Measurements from ENCODE around the gene GJC1.

The GJC1 gene

DNA sequence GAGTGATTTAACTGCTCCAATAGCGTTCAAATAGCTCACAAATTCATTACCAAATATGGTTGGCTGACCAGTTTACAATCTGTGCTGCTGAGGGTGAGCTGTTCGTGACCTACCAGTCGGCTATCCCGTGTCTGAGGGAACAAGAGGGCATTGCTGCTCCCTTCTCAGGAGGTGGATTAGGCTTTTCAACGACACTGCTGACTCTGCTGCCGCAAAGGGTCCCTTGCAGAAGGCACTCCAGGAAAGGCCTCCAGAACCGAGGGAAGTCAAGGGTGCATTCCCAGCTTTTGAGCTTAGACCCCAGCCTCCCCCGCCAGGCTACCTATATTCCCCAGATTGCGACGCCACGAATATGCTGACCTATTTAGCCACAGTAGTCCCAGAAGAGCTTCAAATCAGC, 32.3 kb downstream of the GJC1 start:
- DNase-seq = no peak

DNA sequence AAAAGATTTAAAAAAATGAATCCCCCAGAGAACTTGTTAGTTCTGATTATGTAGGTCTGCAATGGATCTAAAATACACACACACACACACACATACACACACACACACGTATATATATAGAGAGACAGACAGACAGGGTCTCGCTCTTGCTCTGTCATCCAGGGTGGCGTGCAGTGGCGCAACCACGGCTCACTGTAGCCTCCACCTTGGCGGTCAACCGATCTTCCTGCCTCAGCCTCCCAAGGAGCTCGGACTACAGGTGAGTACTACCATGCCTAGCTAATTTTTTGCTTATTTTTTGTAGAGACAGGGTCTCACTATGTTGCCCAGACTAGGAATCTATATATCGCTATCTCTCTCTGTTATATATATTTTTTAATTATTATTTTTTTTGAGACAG, 33.4 kb downstream of the GJC1 start:
- DNase-seq = no peak

DNA sequence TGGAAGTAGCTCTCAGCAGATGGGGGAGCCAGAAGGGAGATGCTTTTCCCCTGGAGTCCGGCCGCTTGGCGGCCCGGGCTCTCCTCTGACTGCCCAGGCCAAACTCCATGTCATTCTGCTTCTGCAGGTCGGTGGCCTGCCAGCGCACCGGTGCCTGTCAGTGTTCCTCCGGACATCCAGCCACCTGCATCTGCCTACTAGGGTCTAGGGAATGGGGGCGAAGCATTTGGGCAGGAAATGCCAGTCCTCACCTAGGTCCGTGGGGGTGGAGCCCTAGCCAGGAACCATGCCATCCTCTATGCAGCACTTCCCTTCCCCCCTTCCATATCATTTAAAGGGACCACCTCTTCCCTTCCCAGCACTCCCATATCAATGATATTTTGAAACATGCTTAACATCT, 34.2 kb downstream of the GJC1 start:
- DNase-seq = no peak

DNA sequence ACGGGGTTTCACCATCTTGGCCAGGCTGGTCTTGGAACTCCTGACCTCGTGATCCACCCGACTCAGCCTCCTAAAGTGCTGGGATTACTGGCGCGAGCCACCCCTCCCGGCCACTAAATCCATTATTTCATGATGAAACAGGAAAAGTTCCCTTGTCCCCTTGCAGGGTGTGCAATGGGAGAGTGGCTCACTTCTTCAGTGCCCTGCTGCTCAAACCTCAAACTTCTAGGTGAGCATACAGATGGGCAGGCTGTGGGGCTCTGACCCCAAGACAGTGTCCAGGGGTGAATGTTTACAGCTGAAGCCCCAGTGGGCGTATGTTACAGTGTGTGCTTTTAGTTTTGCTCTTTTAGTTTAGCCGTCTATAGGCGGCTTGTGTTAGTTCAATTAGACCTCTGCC, 34.7 kb downstream of the GJC1 start:
- DNase-seq = no peak

DNA sequence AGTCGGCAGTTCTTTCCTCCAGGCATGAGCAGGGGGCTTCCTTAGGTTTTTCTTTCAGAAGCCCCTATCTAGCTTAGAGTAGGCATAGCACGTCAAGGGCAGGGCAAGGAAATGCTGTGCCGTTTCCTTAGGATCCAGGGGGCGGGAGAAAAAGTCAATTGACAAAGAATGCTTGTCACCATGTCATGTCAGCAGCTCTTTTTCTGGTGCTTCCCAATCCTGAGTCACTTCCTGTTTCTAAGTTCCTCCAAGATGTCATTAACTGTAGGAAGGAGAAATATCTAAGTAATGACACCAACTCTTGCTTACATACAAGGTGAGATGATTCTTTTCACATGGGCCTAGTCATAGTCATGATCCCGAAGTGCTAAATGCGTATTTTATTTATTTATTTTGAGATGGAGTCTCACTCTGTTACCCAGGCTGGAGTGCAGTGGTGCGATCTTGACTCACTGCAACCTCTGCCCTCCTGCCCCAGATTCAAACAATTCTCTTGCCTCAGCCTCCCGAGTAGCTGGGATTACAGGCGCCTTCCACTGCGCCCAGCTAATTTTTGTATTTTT, 35.2 kb downstream of the GJC1 start:
- no peak for DNase-seq

DNA sequence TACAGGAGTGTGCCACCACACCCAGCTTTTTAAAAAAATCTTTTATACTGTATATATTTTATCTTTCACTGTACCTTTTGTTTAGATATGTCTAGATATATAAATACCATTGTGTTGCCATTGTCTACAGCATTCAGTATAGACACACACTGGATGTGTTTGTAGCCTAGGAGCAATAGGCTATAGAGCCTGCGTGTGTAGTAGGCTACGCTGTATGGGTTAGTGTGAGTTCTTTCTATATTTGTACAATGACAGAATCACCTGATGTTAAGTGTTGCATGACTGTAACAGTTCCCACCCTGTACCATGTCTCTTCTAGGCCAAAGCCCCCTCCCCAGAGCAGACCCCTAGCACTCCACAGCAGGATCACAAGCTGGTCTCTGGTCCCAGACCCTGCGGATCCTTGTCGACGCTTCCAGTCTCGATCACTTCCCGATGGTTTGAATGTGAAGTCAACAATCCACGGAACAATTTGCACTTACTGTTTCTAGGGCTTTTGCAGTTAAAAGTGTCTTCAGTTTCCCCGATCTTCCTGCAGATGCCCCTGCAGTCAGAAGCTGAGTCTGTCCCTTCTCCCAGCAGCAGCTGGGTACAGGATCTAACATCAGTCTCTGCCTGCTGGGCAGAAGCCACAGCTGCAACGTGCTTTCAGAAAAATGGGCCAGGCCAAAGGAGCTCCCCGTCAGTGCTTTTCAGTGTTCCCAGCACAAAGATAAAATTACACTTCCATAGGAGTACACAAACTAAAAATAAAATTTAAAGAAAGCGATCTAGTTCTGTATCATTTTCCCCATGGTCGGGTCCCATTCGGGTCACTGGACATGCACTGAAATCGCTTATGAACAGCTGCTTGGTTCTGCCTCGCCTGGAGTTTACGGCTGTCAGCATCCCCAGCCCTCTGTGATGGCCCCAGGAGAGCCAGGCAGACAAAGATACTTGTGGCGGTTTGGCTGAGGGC, 35.9 kb downstream of the GJC1 start:
- no peak for DNase-seq

DNA sequence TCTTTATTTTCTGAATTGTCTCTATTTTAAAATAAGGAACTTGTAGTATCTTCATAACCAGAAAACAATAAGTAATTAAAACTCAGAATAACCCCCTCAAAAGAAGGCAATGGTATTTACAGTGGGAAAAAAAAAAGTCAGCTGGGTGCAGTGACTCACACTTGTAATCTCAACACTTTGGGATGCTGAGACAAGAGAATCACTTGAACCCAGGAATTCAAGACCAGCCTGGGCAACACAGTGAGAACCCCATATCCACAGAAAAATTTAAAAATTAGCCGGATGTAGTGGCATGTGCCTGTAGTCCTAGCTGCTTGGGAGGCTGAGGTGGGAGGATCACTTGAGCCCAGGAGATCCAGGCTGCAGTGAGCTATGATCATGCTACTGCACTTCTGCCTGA, 37.8 kb downstream of the GJC1 start:
- DNase-seq = no peak

DNA sequence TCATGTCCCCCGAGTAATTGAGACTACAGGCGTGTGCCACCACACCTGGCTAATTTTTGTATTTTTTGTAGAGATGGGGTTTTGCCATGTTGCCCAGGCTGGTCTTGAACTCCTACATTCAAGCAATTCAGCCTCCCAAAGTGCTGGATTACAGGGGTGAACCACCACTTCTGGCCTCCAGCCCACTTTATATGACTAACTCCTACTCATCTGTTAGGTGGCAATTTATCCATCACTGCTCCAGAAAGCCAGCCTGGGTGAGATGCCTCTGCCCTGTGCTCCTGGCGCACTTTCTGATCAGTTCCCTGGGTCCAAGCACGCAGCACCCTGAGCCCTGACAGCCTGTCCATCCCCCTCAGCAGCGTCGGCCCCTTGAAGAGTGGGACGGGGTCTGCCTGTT, 41.9 kb downstream of the GJC1 start:
- no peak for DNase-seq

DNA sequence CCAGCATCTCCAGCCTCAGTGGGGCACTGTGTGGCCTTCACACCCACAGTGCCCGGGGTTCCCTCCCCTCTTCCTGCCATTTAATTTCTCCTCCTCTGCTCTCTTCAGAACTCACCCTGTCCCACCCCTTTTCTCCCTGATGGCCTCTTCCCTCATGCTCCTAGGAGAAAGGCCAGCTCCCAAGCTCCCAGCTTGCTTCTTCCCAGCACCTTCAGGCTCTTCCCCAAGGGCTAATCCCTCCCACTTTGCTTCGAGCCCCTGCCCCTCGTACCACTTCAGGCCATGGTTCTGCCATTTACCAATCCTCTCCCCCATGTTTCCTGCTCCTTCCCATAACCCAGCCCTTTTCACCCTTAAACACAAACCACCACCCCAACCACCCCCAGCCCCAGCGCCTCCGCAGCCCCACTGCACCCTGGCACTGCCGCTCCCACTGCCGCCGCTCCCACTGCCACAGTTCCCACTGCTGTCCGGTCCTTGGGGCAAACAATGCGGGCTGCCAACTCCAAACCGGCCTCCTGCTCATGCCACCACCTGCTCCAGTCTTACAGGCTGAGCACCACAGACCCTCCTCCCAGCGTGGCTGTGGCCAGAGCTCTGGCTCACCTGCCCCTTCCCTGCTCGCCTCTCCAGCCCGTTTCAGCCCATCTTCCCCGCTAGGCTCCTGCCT, 42.7 kb downstream of the GJC1 start:
- DNase-seq = no peak

DNA sequence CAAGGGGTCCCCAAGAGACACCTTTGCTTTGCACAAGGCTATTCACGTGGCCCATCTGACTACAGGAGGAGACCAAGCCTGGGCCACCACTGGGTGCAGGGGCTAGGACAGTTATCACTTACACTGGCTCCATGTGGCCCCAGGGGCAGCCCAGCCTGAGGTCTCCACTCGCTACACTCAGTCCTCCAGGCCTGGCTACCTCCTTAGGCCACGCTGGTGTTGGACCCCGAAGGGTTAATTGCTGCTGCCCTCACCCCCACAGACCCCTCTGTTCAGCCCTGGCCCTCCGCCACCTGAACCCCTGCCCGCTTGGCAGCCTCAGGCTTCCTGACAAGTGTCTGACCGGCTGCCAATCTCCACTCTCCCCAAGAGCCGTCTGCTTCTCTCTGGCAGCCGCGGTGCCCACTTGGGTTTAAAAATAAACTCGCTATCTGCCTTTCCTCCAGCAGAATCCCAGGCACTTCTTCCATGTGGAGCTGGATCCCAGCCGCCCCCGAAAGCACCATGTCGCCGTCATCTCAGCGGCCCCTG, 43.5 kb downstream of the GJC1 start:
- DNase-seq = no peak

DNA sequence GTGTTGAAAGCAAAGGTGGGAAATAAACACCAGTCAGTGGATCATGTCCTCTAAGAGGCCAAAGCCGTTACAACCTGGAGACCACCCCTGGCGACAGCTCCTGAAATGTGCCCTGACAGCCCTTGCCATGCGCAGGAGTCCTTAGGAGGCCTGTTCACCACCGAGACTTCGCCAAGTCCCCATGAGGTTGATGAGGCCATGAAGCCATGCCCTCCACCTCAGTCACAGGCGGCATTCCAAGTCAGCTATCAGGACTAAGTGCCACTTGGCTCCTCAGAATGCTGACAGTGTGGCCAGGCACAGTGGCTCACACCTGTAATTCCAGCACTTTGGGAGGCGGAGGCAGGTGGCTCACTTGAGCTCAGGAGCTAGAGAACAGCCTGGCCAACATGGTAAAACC, 44.2 kb downstream of the GJC1 start:
- no peak for DNase-seq

DNA sequence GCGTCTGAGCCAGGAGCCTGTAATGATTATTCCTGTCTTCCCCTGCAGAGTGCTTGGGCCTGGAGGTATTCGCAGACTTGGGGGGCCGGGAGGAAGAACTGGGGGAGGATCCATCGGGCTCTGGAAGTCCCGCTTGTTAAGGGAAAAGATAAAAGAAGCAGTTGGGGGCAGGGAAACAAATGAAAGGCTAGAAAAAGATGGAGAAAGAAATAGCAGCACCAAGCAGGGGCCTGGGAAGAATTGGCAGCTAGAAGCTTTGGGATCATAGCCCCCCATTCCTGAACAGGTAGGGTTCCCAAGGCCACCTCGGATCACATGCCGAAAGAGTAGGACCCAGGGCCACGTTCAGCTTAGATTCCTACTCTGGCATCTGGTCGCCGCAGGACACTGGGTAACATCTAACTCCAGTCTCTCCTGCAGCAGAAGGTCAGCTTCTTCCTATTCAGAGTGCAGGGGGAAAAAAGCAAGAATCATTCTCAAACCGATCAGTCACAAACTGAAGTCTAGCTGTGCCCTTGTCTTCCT, 47.7 kb downstream of the GJC1 start:
- no peak for DNase-seq

DNA sequence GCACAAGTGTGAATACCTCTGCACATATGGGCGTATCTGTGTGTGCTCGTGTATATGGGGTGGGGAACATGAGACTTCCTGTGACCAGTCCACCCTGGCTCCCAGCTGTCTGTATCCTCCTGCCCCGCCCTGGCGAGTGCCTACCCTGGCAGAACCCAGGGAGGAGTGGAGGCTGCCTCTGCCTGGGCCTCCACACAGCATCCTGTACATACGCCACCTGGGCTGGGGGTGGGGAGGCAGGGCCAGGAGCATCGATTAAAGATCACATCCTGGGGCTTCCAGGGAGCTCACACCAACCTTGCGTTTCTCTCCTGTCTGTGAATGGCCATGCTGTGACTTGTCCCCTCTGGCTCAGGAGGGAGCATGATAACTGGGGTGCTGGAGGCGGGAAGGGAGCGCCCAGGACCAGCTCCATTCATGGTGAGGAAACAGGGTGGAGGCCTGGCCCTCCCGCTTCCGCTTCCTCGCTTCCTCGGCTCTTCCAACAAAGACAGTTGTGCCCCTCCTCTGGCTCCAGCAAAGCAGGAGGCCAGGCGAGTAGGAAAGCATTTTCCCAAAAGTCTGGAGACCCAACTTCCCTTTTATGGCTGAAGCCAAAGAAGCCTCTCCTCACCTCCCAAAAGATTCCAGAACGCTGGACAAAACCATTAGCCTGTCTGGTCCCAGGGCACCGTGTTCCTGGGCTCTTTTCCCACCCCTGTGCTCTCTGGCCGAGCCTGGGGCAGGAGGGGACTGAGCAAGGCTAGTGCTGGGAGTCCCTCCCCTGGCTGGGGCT, 48.3 kb downstream of the GJC1 start:
- DNase-seq = no peak

DNA sequence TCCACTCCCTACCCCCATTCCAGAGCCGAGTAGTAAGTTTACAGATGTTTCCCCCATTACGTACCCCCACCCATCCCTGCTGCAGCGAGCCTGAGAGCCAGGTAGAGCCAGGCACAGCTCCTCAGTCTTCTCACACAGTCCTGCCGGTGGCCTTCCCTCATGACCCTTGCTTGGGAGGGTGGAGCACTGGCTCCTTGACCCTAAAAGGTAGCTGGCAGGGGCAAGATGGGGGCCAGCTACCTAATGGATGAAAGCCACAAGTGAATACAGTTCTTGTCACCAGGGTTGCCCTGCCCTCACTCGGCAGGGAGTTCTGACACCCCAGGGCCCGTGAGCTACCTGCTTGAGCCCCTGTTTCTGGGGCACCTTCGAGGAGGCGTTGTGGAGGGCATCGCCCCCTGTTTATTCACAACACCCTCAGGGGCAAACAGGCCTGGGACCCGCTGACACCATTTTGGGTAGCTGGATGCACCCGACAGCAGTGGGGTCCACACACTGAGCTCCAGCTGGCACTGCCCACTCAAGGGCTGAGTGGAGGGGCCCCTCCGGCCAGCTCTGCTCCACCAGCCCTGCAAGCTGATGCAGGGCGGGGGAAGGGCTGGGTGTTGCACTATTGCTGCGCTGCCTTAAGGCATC, 49.1 kb downstream of the GJC1 start:
- DNase-seq = no peak

DNA sequence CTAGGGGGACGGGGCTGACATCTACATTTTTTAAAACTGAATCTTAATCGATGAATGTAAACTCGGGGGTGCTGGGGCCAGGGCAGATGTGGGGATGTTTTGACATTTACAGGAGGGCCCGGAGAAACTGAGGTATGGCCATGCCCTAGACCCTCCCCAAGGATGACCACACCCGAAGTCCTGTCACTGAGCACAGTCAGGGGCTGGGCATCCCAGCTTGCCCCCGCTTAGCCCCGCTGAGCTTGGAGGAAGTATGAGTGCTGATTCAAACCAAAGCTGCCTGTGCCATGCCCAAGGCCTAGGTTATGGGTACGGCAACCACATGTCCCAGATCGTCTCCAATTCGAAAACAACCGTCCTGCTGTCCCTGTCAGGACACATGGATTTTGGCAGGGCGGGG, 49.9 kb downstream of the GJC1 start:
- DNase-seq = no peak

DNA sequence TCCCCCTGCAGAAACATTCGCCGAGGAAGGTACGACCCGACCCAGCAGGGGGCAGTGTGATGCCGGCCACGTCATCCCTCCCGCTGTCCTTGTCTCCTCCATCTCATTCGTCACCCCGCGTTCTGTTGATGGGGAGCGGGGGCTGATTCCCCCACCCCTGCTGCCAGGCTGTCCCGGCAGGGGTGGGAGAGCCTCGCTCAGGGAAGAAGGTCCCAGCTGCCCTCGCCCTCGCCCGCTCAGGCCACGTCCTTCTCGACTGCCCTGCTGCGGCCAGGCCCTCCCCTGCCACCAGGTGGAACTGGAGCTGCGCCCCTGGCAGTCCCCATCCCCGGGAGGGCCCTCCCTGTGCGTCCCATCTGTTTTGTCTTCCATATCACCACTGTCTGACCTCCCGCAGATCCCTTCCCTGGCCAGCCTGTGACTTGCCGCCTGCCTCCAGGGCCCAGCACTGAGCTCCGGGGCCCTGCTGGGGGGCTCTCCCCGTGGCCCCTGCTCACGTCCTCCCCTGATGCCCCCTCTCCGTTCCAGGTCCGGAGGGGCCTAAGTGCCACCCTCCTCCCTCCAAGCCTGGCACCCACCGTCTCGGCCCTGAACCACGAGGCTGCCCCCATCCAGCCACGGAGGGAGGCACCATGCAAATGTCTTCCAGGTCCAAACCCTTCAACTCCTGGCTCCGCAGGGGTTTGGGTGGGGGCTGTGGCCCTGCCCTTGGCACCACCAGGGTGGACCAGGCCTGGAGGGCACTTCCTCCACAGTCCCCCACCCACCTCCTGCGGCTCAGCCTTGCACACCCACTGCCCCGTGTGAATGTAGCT, 50.7 kb downstream of the GJC1 start:
- peak; percentile 64 for DNase-seq

DNA sequence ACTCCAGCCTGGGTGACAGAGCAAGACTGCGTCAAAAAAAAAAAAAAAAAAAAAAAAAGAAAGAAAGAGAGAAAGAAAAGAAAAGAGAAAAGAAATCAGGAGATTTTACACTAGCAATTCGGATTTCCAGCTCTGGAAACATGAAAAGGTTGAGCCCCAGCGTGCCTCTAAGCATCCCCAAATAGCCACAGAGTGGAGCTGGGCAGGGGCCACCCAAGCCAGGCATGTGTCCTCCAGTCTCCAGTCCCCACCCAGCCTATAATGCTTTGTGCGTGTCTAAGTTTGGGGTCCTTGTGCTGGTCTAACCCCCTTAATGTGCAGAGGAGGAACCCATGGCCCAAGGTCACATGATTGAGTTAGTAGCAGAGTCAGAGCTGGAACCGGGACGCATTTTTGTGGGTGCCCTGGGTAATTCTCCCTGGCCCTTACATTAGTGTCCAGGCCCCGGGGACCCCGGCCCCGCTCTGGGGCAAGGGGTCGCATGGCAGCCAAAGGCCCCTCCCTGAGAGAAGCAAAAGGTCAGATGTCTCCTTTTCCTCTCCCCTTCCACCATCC, 51.4 kb downstream of the GJC1 start:
- no peak for DNase-seq

DNA sequence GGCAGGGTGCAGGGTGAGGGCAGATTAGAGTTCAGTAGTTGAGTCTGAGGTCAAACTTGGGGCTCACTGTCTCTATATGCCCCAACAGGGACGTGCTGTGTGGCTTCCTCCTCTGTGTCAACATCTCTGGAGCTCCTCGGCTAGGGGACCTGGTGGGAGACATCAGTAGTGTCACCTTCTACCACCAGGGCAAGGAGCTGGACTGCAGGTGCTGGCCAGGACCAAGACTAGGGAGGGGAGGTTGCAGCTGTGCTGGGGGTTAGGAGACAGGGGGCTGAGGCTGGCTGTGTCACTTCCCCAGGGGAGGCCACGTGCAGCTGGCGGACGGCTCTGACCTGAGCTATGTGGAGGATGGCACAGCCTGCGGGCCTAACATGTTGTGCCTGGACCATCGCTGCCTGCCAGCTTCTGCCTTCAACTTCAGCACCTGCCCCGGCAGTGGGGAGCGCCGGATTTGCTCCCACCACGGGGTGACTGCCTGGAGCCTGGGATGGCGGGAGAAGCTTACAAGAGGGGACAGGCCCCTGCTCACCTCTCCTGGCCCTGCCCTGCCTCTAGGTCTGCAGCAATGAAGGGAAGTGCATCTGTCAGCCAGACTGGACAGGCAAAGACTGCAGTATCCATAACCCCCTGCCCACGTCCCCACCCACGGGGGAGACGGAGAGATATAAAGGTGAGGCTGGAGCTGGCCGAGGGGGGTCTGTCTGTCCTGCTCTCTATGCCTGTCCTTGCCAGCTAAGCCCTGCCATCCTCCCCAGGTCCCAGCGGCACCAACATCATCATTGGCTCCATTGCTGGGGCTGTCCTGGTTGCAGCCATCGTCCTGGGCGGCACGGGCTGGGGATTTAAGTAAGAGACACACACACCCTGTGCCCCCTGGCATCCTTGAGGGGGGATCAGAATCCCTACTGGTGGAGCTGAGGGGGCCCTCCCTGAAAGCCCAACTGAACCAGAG, 52.4 kb downstream of the GJC1 start:
- no peak for DNase-seq

DNA sequence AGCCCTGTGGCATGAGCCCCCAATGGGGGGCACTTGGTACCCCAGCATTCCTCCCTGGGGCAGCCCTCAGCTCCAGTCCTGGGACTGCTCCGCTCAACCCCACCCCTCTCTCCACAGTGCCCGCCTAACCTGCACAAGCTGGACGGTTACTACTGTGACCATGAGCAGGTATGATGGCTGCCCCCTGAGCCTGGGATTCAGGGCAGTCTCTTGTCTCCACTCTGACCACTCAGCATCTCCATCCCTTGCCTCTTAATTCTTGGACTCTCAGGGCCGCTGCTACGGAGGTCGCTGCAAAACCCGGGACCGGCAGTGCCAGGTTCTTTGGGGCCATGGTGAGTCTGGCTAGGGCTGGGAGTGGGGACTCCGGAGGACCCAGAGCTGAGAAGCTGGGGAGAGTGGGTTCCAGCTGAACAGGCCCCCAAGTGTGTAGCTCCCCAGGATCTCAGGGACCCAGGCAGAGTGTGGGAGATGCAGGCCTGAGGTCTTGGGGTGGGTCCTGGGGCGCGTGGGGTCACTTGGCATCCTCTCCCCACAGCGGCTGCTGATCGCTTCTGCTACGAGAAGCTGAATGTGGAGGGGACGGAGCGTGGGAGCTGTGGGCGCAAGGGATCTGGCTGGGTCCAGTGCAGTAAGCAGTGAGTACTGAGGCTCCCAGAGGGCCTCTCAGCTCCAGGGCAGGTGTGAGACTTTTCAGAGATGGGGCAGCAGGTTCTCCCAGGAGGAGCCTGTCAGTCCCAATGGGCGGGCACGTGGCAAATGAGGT, 53.3 kb downstream of the GJC1 start:
- no peak for DNase-seq
